Measurements from ENCODE around the gene CHRFAM7A.
"Not testable (repeated sequence)": the region's sequence is repeated elsewhere in the genome, so short reads cannot be mapped to it uniquely, and the experiment has no call there.

The CHRFAM7A gene

GRCh38 chr15:30326145-30326544 is 67.2 kb downstream of the CHRFAM7A start:
- DNase-seq (ENCODE audit: low read depth in 2 of 3, low spot score in 2 of 3), result not testable (repeated sequence)

- not testable (repeated sequence) for DNase-seq (ENCODE audit: low read depth in 2 of 3, low spot score in 2 of 3)
Observed at GRCh38 chr15:30321063-30321462, 72.3 kb downstream of the CHRFAM7A start.

- not testable (repeated sequence) for DNase-seq (ENCODE audit: low read depth in 2 of 3, low spot score in 2 of 3)
Observed at GRCh38 chr15:30315704-30316103, 77.6 kb downstream of the CHRFAM7A start.

GRCh38 chr15:30310575-30310974 is 82.8 kb downstream of the CHRFAM7A start:
- not testable (repeated sequence) for DNase-seq (ENCODE audit: low read depth in 2 of 3, low spot score in 2 of 3)

Data from activated CD8-positive, alpha-beta memory T cell treated with anti-CD3 and anti-CD28 coated beads for 48 hours (primary cell).